ENCODE data around the gene RILPL2. TPM values are rescaled to one million over a fixed set of nuclear protein-coding genes. Genes with fewer than 3 reads are reported as not detected.

Gene RILPL2
- total RNA-seq, 2 donors from 2014 or later, result 8.3 to 8.6 TPM

GRCh38 chr12:123391546-123392343 is 44.7 kb downstream of the RILPL2 start:
- Histone ChIP-seq H3K4me1 (replicated peaks) (peaks cover 28% of the 10 kb centered on the region), H3K27me3 (replicated peaks; ENCODE audit: insufficient read depth) (no peaks in the 10 kb centered on the region), H3K36me3 (peaks cover 0 to 11% of the 10 kb centered on the region in 2 donors), H3K9me3 (no peaks in the 10 kb centered on the region), H3K4me3 (peak overlapping the region in 1 of 2 donors; percentile 13), H3K27ac (peak overlapping the region; percentile 45 to 94)
- WGBS, result 47% methylated on average over 8 of the region's 8 CpGs
- DNase-seq (ENCODE audit: low spot score), result no peak
- TF ChIP-seq POLR2AphosphoS5 (IDR thresholded peaks at IDR 0.05) (no peak), POLR2A (IDR thresholded peaks at IDR 0.05) (no peak), CTCF (IDR thresholded peaks at IDR 0.05) (no peak)
- intact Hi-C loops (cut with DNase I), result loop anchor here (5.0 to 10.0 kb wide), 2 partner anchors 63 to 141 kb away; partner anchors contain the start of genes RILPL1 and SNRNP35

- H3K9me3 ChIP-seq, result no peaks in the 10 kb centered on the region
- peak overlapping the region; percentile 88 to 94 for H3K27ac ChIP-seq
- intact Hi-C loops (cut with DNase I), result loop anchor here (5.0 to 10.0 kb wide), 2 partner anchors 64 to 142 kb away; partner anchors contain the start of genes RILPL1 and SNRNP35
- WGBS, result 37% methylated on average over 23 of the region's 23 CpGs
- DNase-seq (ENCODE audit: low spot score), result peak; percentile 41
- no peak for TF ChIP-seq CTCF (IDR thresholded peaks at IDR 0.05)
- TF ChIP-seq POLR2AphosphoS5 (IDR thresholded peaks at IDR 0.05), result no peak
- TF ChIP-seq POLR2A (IDR thresholded peaks at IDR 0.05), result no peak
- H3K27me3 ChIP-seq (replicated peaks; ENCODE audit: insufficient read depth), result no peaks in the 10 kb centered on the region
- H3K4me1 ChIP-seq (replicated peaks), result peaks cover 28% of the 10 kb centered on the region
- peak overlapping the region; percentile 58 to 70 for H3K4me3 ChIP-seq
- peaks cover 0 to 2% of the 10 kb centered on the region in 2 donors for H3K36me3 ChIP-seq
Observed at GRCh38 chr12:123390498-123391426, 45.7 kb downstream of the RILPL2 start.

GRCh38 chr12:123389560-123390351 is 46.7 kb downstream of the RILPL2 start:
- WGBS, result 10% methylated on average over 17 of the region's 66 CpGs
- intact Hi-C loops (cut with DNase I), result loop anchor here (5.0 to 10.0 kb wide), 2 partner anchors 65 to 143 kb away; partner anchors contain the start of genes RILPL1 and SNRNP35
- TF ChIP-seq POLR2AphosphoS5 (IDR thresholded peaks at IDR 0.05) (no peak), CTCF (IDR thresholded peaks at IDR 0.05) (peak in 2 of 4 experiments; percentile 9 to 20), POLR2A (IDR thresholded peaks at IDR 0.05) (peak; percentile 34)
- Histone ChIP-seq H3K27me3 (replicated peaks; ENCODE audit: insufficient read depth) (no peaks in the 10 kb centered on the region), H3K27ac (peak overlapping the region; percentile 88 to 94), H3K4me1 (replicated peaks) (peaks cover 28% of the 10 kb centered on the region), H3K4me3 (peak overlapping the region; percentile 58 to 70), H3K36me3 (no peaks in the 10 kb centered on the region), H3K9me3 (no peaks in the 10 kb centered on the region)
- peak; percentile 64 for DNase-seq (ENCODE audit: low spot score)

- Histone ChIP-seq H3K4me1 (replicated peaks) (peaks cover 28% of the 10 kb centered on the region), H3K27ac (peak overlapping the region; percentile 88 to 94), H3K27me3 (replicated peaks; ENCODE audit: insufficient read depth) (no peaks in the 10 kb centered on the region), H3K4me3 (peak overlapping the region; percentile 58 to 70), H3K36me3 (no peaks in the 10 kb centered on the region), H3K9me3 (no peaks in the 10 kb centered on the region)
- intact Hi-C loops (cut with DNase I), result no loop called here
- TF ChIP-seq POLR2A (IDR thresholded peaks at IDR 0.05) (no peak), POLR2AphosphoS5 (IDR thresholded peaks at IDR 0.05) (no peak), CTCF (IDR thresholded peaks at IDR 0.05) (no peak)
- WGBS, result 4% methylated on average over 5 of the region's 102 CpGs
- no peak for DNase-seq (ENCODE audit: low spot score)
Observed at GRCh38 chr12:123388951-123389559, 47.4 kb downstream of the RILPL2 start.

Measured in prostate gland (tissue), 2 donors.